Measurements from ENCODE around the gene CEP350. TPM values are rescaled to one million over a fixed set of nuclear protein-coding genes. Genes with fewer than 3 reads are reported as not detected.

Gene CEP350
- total RNA-seq, 1 experiment from 2014 or later, result 17.5 TPM

GRCh38 chr1:179968994-179969919 lies 14.6 kb downstream of the CEP350 start:
- no peak for DNase-seq
- H3K36me3 ChIP-seq, result no peaks in the 10 kb centered on the region
- H3K9me3 ChIP-seq, result peaks cover 13% of the 10 kb centered on the region
- no peak overlapping the region for H3K4me3 ChIP-seq
- no peaks in the 10 kb centered on the region for H3K27me3 ChIP-seq

GRCh38 chr1:179969962-179970361 lies 15.4 kb downstream of the CEP350 start:
- H3K27me3 ChIP-seq, result no peaks in the 10 kb centered on the region
- no peak overlapping the region for H3K4me3 ChIP-seq
- H3K36me3 ChIP-seq, result no peaks in the 10 kb centered on the region
- DNase-seq, result no peak
- peaks cover 13% of the 10 kb centered on the region for H3K9me3 ChIP-seq

GRCh38 chr1:179971563-179972496 lies 17.2 kb downstream of the CEP350 start:
- Histone ChIP-seq H3K4me3 (no peak overlapping the region), H3K27me3 (no peaks in the 10 kb centered on the region), H3K36me3 (no peaks in the 10 kb centered on the region), H3K9me3 (peaks cover 5% of the 10 kb centered on the region)
- DNase-seq, result no peak

- no peak overlapping the region for H3K4me3 ChIP-seq
- H3K27me3 ChIP-seq, result no peaks in the 10 kb centered on the region
- no peaks in the 10 kb centered on the region for H3K9me3 ChIP-seq
- no peaks in the 10 kb centered on the region for H3K36me3 ChIP-seq
- DNase-seq, result no peak
Observed at GRCh38 chr1:179973198-179974110, 18.8 kb downstream of the CEP350 start.

GRCh38 chr1:179976970-179977651 lies 22.5 kb downstream of the CEP350 start:
- peaks cover 9% of the 10 kb centered on the region; the same call in 1 of the 2 replicates for H3K9me3 ChIP-seq
- no peaks in the 10 kb centered on the region for H3K36me3 ChIP-seq
- H3K27me3 ChIP-seq, result no peaks in the 10 kb centered on the region
- DNase-seq, result no peak
- H3K4me3 ChIP-seq, result no peak overlapping the region

GRCh38 chr1:179978199-179979079 lies 23.8 kb downstream of the CEP350 start:
- H3K9me3 ChIP-seq, result peaks cover 9% of the 10 kb centered on the region; the same call in 1 of the 2 replicates
- no peak for DNase-seq
- no peaks in the 10 kb centered on the region for H3K27me3 ChIP-seq
- H3K36me3 ChIP-seq, result no peaks in the 10 kb centered on the region
- no peak overlapping the region for H3K4me3 ChIP-seq

GRCh38 chr1:179984101-179984500 lies 29.5 kb downstream of the CEP350 start:
- H3K36me3 ChIP-seq, result peaks cover 6% of the 10 kb centered on the region; the same call in 1 of the 2 replicates
- no peak overlapping the region for H3K4me3 ChIP-seq
- no peaks in the 10 kb centered on the region for H3K27me3 ChIP-seq
- DNase-seq, result no peak
- H3K9me3 ChIP-seq, result peaks cover 6% of the 10 kb centered on the region; the same call in 1 of the 2 replicates

- Histone ChIP-seq H3K4me3 (no peak overlapping the region), H3K27me3 (no peaks in the 10 kb centered on the region), H3K36me3 (peaks cover 6% of the 10 kb centered on the region; the same call in 1 of the 2 replicates)
Observed at GRCh38 chr1:179984942-179985341, 30.3 kb downstream of the CEP350 start.

GRCh38 chr1:179990847-179991246 lies 36.2 kb downstream of the CEP350 start:
- no peak for DNase-seq
- H3K4me3 ChIP-seq, result no peak overlapping the region
- H3K27me3 ChIP-seq, result no peaks in the 10 kb centered on the region
- no peaks in the 10 kb centered on the region for H3K9me3 ChIP-seq
- H3K36me3 ChIP-seq, result peaks cover 9% of the 10 kb centered on the region

More at GRCh38 chr1:179984942-179985341, 30.3 kb downstream of the CEP350 start:
- H3K9me3 ChIP-seq, result peaks cover under 1% of the 10 kb centered on the region; the same call in 1 of the 2 replicates
- no peak for DNase-seq

- H3K36me3 ChIP-seq, result peaks cover 21% of the 10 kb centered on the region
- H3K4me3 ChIP-seq, result no peak overlapping the region
- no peaks in the 10 kb centered on the region for H3K9me3 ChIP-seq
- DNase-seq, result no peak
- no peaks in the 10 kb centered on the region for H3K27me3 ChIP-seq
Observed at GRCh38 chr1:179995576-179995975, 41.0 kb downstream of the CEP350 start.

- Histone ChIP-seq H3K36me3 (peaks cover 22% of the 10 kb centered on the region), H3K27me3 (no peaks in the 10 kb centered on the region), H3K9me3 (no peaks in the 10 kb centered on the region), H3K4me3 (no peak overlapping the region)
- DNase-seq, result no peak
Observed at GRCh38 chr1:179996099-179996498, 41.5 kb downstream of the CEP350 start.

GRCh38 chr1:180000575-180000974 lies 46.0 kb downstream of the CEP350 start:
- peaks cover 26% of the 10 kb centered on the region for H3K36me3 ChIP-seq
- no peak overlapping the region for H3K4me3 ChIP-seq
- no peaks in the 10 kb centered on the region for H3K27me3 ChIP-seq
- no peak for DNase-seq
- no peaks in the 10 kb centered on the region for H3K9me3 ChIP-seq

GRCh38 chr1:180002437-180002836 lies 47.8 kb downstream of the CEP350 start:
- H3K9me3 ChIP-seq, result peaks cover 2% of the 10 kb centered on the region; the same call in 1 of the 2 replicates
- DNase-seq, result no peak
- H3K36me3 ChIP-seq, result peaks cover 35% of the 10 kb centered on the region
- H3K27me3 ChIP-seq, result no peaks in the 10 kb centered on the region
- no peak overlapping the region for H3K4me3 ChIP-seq

GRCh38 chr1:180003026-180003695 lies 48.6 kb downstream of the CEP350 start:
- no peaks in the 10 kb centered on the region for H3K27me3 ChIP-seq
- no peak overlapping the region for H3K4me3 ChIP-seq
- peaks cover 41% of the 10 kb centered on the region for H3K36me3 ChIP-seq
- DNase-seq, result no peak
- H3K9me3 ChIP-seq, result peaks cover 2% of the 10 kb centered on the region; the same call in 1 of the 2 replicates
